Measurements from ENCODE around the gene VCL.
A peak's percentile ranks its signal among the peaks of the same experiment; 100 is the strongest.

VCL gene

GRCh38 chr10:74039561-74040145 is 41.7 kb downstream of the VCL start:
- TF ChIP-seq CTCF (IDR thresholded peaks at IDR 0.05; ENCODE audit: control insufficient read depth, insufficient read depth, low read depth, low read length, missing control alignments), result no peak
- DNase-seq (ENCODE audit: low read depth), result peak; percentile 34
- H3K4me3 ChIP-seq (ENCODE audit: control insufficient read depth, low read depth, low read length), result no peak overlapping the region

GRCh38 chr10:74040200-74041126 is 42.5 kb downstream of the VCL start:
- no peak for DNase-seq (ENCODE audit: low read depth)
- H3K4me3 ChIP-seq (ENCODE audit: control insufficient read depth, low read depth, low read length), result no peak overlapping the region
- no peak for TF ChIP-seq CTCF (IDR thresholded peaks at IDR 0.05; ENCODE audit: control insufficient read depth, insufficient read depth, low read depth, low read length, missing control alignments)

GRCh38 chr10:74044419-74044818 is 46.5 kb downstream of the VCL start:
- no peak overlapping the region for H3K4me3 ChIP-seq (ENCODE audit: control insufficient read depth, low read depth, low read length)
- DNase-seq (ENCODE audit: low read depth), result no peak
- TF ChIP-seq CTCF (IDR thresholded peaks at IDR 0.05; ENCODE audit: control insufficient read depth, insufficient read depth, low read depth, low read length, missing control alignments), result no peak

- no peak overlapping the region for H3K4me3 ChIP-seq (ENCODE audit: control insufficient read depth, low read depth, low read length)
- TF ChIP-seq CTCF (IDR thresholded peaks at IDR 0.05; ENCODE audit: control insufficient read depth, insufficient read depth, low read depth, low read length, missing control alignments), result no peak
- DNase-seq (ENCODE audit: low read depth), result no peak
Observed at GRCh38 chr10:74047304-74047703, 49.4 kb downstream of the VCL start.

- TF ChIP-seq CTCF (IDR thresholded peaks at IDR 0.05; ENCODE audit: control insufficient read depth, insufficient read depth, low read depth, low read length, missing control alignments), result no peak
- DNase-seq (ENCODE audit: low read depth), result no peak
- H3K4me3 ChIP-seq (ENCODE audit: control insufficient read depth, low read depth, low read length), result no peak overlapping the region
Observed at GRCh38 chr10:74047871-74048270, 50.0 kb downstream of the VCL start.

GRCh38 chr10:74048433-74048832 is 50.5 kb downstream of the VCL start:
- no peak for DNase-seq (ENCODE audit: low read depth)
- no peak for TF ChIP-seq CTCF (IDR thresholded peaks at IDR 0.05; ENCODE audit: control insufficient read depth, insufficient read depth, low read depth, low read length, missing control alignments)
- H3K4me3 ChIP-seq (ENCODE audit: control insufficient read depth, low read depth, low read length), result no peak overlapping the region
